ENCODE measurements around the gene SEMA4D. TPM values are rescaled to one million over a fixed set of nuclear protein-coding genes. Genes with fewer than 3 reads are reported as not detected.
"Not testable (repeated sequence)": the region's sequence is repeated elsewhere in the genome, so short reads cannot be mapped to it uniquely, and the experiment has no call there.

The SEMA4D gene
- total RNA-seq, 2 experiments from 2014 or later, result 334 to 336 TPM

DNA sequence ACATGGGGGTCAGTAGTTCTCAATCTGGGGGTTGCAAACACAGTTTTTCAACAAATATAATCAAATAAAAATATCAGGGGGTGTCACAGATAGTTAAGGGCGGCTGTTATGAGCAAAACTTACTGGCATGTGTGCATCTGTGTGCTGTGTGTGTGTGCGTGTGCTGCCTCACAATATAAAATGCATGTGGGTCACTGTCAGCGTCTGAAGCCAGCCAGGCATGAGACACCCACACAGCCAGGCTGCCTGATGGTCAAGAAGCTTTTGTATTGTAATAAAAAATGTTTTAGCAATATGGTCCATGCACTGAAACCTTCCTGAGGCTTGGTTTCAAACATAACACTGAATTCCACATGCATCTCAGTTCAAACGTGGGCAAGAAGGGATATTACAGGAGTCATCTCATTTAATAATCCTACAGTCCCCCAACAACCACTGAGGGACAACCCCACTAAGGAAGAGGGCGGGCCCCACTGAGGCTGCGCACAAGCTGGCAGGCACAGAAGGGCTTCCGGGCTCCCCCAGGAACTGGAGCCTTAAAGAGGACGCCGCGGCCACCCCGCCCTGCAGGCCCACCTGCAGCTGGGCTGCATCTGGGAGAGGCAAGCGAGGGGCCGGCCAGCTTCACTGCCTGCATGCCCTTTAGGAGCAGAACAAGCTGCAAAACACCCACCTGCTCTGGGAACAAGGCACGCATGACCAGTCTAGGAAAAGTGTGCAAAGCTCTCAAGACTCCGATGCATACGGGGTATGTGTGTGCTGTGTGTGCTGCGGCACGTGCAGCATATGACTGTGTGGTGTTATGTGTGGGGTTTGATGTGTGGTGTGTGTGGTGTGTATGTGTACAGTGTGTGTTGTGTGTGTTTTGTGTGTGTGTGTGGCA, 14.1 kb downstream of the SEMA4D start:
- ChIA-PET POLR2A (no interaction called here), CTCF (interaction anchor here (0.8 to 2.2 kb wide), 5 partner anchors 10 to 65 kb away, joined by 3 to 9 read pairs (median 4); no protein-coding TSS in a partner anchor)
- peaks cover 88% of the 10 kb centered on the region for H3K4me1 Mint-ChIP-seq
- peak overlapping the region; percentile 93 for H3K27ac Mint-ChIP-seq
- peaks cover 71% of the 10 kb centered on the region for H3K36me3 Mint-ChIP-seq (ENCODE audit: low read depth)
- peaks cover 6% of the 10 kb centered on the region for H3K9me3 Mint-ChIP-seq
- peak; percentile 67 for DNase-seq
- H3K27me3 Mint-ChIP-seq, result no peaks in the 10 kb centered on the region
- H3K4me3 Mint-ChIP-seq, result peak overlapping the region; percentile 81

DNA sequence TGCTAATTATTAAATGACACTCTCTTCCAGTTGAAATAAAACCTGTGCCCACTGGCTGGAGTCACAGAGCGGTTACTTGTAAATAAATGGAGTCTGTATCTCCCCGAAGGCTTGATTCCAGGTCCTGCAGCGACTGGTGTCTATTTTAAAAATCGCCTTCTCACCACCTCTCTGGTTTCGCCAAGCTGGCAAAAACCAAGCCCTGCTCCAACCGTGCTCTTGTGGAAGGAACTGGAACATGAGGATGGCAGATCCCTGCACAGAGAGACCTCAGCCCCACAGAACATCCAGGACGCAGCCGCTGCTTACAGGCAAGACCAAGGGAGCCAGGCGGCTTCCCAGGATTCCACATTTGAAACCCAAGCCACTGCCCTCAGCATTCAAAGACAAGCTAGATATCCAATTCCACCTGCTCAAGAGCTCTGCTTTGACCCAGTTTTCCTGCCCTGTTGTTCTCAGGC, 15.0 kb downstream of the SEMA4D start:
- peaks cover 6% of the 10 kb centered on the region for H3K9me3 Mint-ChIP-seq

GRCh38 chr9:89482056-89482851, 15.7 kb downstream of the SEMA4D start:
- DNase-seq, result no peak
- Mint-ChIP-seq H3K9me3 (peaks cover 6% of the 10 kb centered on the region), H3K36me3 (ENCODE audit: low read depth) (peaks cover 74% of the 10 kb centered on the region), H3K4me3 (peak overlapping the region; percentile 81), H3K27ac (peak overlapping the region; percentile 93), H3K27me3 (no peaks in the 10 kb centered on the region), H3K4me1 (peaks cover 89% of the 10 kb centered on the region)
- ChIA-PET POLR2A (interaction anchor here (1.0 kb wide), 1 partner anchor 13 kb away, joined by 3 read pairs; no protein-coding TSS in a partner anchor), CTCF (interaction anchor here (0.5 to 2.2 kb wide), 8 partner anchors 9 to 141 kb away, joined by 3 to 7 read pairs (median 3); no protein-coding TSS in a partner anchor)

More for the DNA sequence above, 15.0 kb downstream of the SEMA4D start:
- Mint-ChIP-seq H3K4me3 (peak overlapping the region; percentile 81), H3K27me3 (no peaks in the 10 kb centered on the region), H3K36me3 (ENCODE audit: low read depth) (peaks cover 74% of the 10 kb centered on the region), H3K4me1 (peaks cover 89% of the 10 kb centered on the region), H3K27ac (peak overlapping the region; percentile 93)
- ChIA-PET POLR2A (no interaction called here), CTCF (interaction anchor here (0.5 to 2.2 kb wide), 7 partner anchors 9 to 80 kb away, joined by 3 to 9 read pairs (median 4); no protein-coding TSS in a partner anchor)
- no peak for DNase-seq

DNA sequence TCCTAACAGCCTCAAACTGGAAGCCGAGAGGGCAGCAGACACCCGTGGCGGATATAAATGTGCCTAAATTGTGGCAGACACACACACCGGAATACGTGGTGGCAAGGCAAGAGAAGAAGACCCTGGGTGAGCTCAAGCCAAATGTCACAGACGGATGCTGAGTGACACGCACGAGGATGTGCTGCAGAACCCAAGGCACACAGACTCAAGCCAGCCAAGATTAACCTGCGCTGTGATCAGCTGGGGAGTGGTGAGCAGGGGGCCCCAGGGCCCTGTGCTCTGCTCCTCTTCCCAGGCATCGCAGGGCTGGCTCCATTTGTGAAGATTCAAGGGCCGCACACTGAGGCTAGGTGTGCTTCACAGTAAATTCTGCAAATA, 16.4 kb downstream of the SEMA4D start:
- peak overlapping the region; percentile 81 for H3K4me3 Mint-ChIP-seq
- H3K27me3 Mint-ChIP-seq, result no peaks in the 10 kb centered on the region
- H3K27ac Mint-ChIP-seq, result peak overlapping the region; percentile 93
- CTCF ChIA-PET, result interaction anchor here (1.0 to 2.2 kb wide), 6 partner anchors 10 to 140 kb away, joined by 3 to 7 read pairs (median 4); no protein-coding TSS in a partner anchor
- H3K4me1 Mint-ChIP-seq, result peaks cover 90% of the 10 kb centered on the region
- POLR2A ChIA-PET, result interaction anchor here (1.0 kb wide), 1 partner anchor 14 kb away, joined by 3 read pairs; no protein-coding TSS in a partner anchor
- peaks cover 80% of the 10 kb centered on the region for H3K36me3 Mint-ChIP-seq (ENCODE audit: low read depth)
- DNase-seq, result peak; percentile 53
- H3K9me3 Mint-ChIP-seq, result peaks cover 6% of the 10 kb centered on the region

GRCh38 chr9:89480825-89481537, 16.9 kb downstream of the SEMA4D start:
- POLR2A ChIA-PET, result interaction anchor here (1.0 kb wide), 1 partner anchor 14 kb away, joined by 3 read pairs; no protein-coding TSS in a partner anchor
- peak overlapping the region; percentile 81 for H3K4me3 Mint-ChIP-seq
- peak; percentile 43 for DNase-seq
- H3K4me1 Mint-ChIP-seq, result peaks cover 90% of the 10 kb centered on the region
- H3K9me3 Mint-ChIP-seq, result peaks cover 6% of the 10 kb centered on the region
- H3K36me3 Mint-ChIP-seq (ENCODE audit: low read depth), result peaks cover 82% of the 10 kb centered on the region
- H3K27me3 Mint-ChIP-seq, result no peaks in the 10 kb centered on the region
- H3K27ac Mint-ChIP-seq, result peak overlapping the region; percentile 93
- CTCF ChIA-PET, result interaction anchor here (1.0 to 2.2 kb wide), 5 partner anchors 10 to 136 kb away, joined by 3 to 7 read pairs (median 4); no protein-coding TSS in a partner anchor

GRCh38 chr9:89480372-89480771, 17.5 kb downstream of the SEMA4D start:
- H3K4me1 Mint-ChIP-seq, result peaks cover 92% of the 10 kb centered on the region
- POLR2A ChIA-PET, H3K9me3 Mint-ChIP-seq, H3K27me3 Mint-ChIP-seq, DNase-seq, H3K4me3 Mint-ChIP-seq: not testable (repeated sequence)
- peaks cover 84% of the 10 kb centered on the region for H3K36me3 Mint-ChIP-seq (ENCODE audit: low read depth)
- CTCF ChIA-PET, result interaction anchor here (2.2 kb wide), 1 partner anchor 11 kb away, joined by 6 read pairs; no protein-coding TSS in a partner anchor
- H3K27ac Mint-ChIP-seq, result peak overlapping the region; percentile 93

DNA sequence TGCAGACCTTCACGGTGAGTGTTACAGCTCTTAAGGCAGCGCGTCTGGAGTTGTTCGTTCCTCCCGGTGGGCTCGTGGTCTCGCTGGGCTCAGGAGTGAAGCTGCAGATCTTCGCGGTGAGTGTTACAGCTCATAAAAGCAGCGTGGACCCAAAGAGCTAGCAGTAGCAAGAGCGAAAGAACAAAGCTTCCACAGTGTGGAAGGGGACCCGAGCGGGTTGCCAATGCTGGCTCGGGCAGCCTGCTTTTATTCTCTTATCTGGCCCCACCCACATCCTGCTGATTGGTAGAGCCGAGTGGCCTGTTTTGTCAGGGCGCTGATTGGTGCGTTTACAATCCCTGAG, 18.3 kb downstream of the SEMA4D start:
- H3K9me3 Mint-ChIP-seq, H3K27me3 Mint-ChIP-seq, POLR2A ChIA-PET, DNase-seq: not testable (repeated sequence)
- H3K4me3 Mint-ChIP-seq, result peak overlapping the region; percentile 75
- peak overlapping the region; percentile 92 for H3K27ac Mint-ChIP-seq
- H3K36me3 Mint-ChIP-seq (ENCODE audit: low read depth), result peaks cover 82% of the 10 kb centered on the region
- CTCF ChIA-PET, result interaction anchor here (0.9 to 2.7 kb wide), 4 partner anchors 10 to 70 kb away, joined by 3 to 10 read pairs (median 4); no protein-coding TSS in a partner anchor
- peaks cover 89% of the 10 kb centered on the region for H3K4me1 Mint-ChIP-seq

- no peak for DNase-seq
Measured at GRCh38 chr9:89478821-89479668, 18.9 kb downstream of the SEMA4D start.

GRCh38 chr9:89477811-89478630, 19.9 kb downstream of the SEMA4D start:
- H3K27me3 Mint-ChIP-seq, result no peaks in the 10 kb centered on the region
- peaks cover 90% of the 10 kb centered on the region for H3K36me3 Mint-ChIP-seq (ENCODE audit: low read depth)
- peaks cover 6% of the 10 kb centered on the region for H3K9me3 Mint-ChIP-seq
- H3K27ac Mint-ChIP-seq, result peak overlapping the region; percentile 92
- DNase-seq, result peak; percentile 67
- H3K4me1 Mint-ChIP-seq, result peaks cover 91% of the 10 kb centered on the region
- ChIA-PET POLR2A (interaction anchor here (0.6 to 0.8 kb wide), 4 partner anchors 9 to 60 kb away, joined by 3 to 5 read pairs (median 4); no protein-coding TSS in a partner anchor), CTCF (interaction anchor here (0.8 to 2.7 kb wide), 5 partner anchors 9 to 71 kb away, joined by 3 to 10 read pairs (median 3); no protein-coding TSS in a partner anchor)
- H3K4me3 Mint-ChIP-seq, result peak overlapping the region; percentile 75

More at GRCh38 chr9:89478821-89479668, 18.9 kb downstream of the SEMA4D start:
- Mint-ChIP-seq H3K4me3 (peak overlapping the region; percentile 75), H3K27ac (peak overlapping the region; percentile 92), H3K36me3 (ENCODE audit: low read depth) (peaks cover 82% of the 10 kb centered on the region), H3K27me3 (no peaks in the 10 kb centered on the region), H3K9me3 (peaks cover 6% of the 10 kb centered on the region), H3K4me1 (peaks cover 89% of the 10 kb centered on the region)
- ChIA-PET POLR2A (no interaction called here), CTCF (interaction anchor here (0.8 to 2.7 kb wide), 6 partner anchors 10 to 70 kb away, joined by 3 to 10 read pairs (median 3); no protein-coding TSS in a partner anchor)

DNA sequence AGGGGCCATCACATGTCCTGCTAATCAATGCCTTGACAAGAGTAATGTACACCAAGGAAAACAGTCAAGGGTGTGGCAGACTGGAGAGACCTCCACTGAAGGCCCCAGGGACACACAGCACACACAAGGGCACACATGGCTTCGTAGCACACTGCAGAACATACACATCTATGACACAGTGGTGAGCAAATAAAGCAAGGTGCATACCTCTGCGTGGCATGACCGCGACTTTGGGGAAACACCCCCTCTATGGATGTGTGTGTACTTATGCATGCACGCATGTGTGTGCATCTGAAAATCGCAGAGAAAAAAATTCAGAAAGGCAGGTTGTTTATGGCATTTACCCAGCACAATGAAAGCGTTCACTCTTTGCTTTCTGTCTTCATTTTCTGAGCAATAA, 20.5 kb downstream of the SEMA4D start:
- Mint-ChIP-seq H3K36me3 (ENCODE audit: low read depth) (peaks cover 91% of the 10 kb centered on the region), H3K9me3 (peaks cover 6% of the 10 kb centered on the region), H3K27ac (peak overlapping the region; percentile 92), H3K4me1 (peaks cover 91% of the 10 kb centered on the region), H3K27me3 (no peaks in the 10 kb centered on the region), H3K4me3 (peak overlapping the region; percentile 75)
- ChIA-PET POLR2A (interaction anchor here (0.6 to 0.8 kb wide), 4 partner anchors 9 to 59 kb away, joined by 3 to 5 read pairs (median 4); no protein-coding TSS in a partner anchor), CTCF (interaction anchor here (0.8 to 2.7 kb wide), 3 partner anchors 20 to 72 kb away, joined by 3 to 10 read pairs (median 4); no protein-coding TSS in a partner anchor)
- DNase-seq, result peak; percentile 61

Measured in activated CD4-positive, alpha-beta T cell treated with anti-CD3 and anti-CD28 coated beads, Interleukin-2, amount 10 ng/mL, durations not matched to agents 7 days and 5 days (primary cell).